HCT116 (cell line): Measurements from ENCODE around the gene DENR. TPM values are rescaled to one million over a fixed set of nuclear protein-coding genes. Genes with fewer than 3 reads are reported as not detected.

Source experiments
- ATAC-seq: fragments of 200-7000 bp; cut with Tn5 transposase; 2 replicates; pipeline ENCODE4 v1.9.1; 2020; ENCODE audit warnings: mild to moderate bottlenecking, moderate library complexity
- BruUV-seq: library from RNA; stranded (reverse); fragments of 400-500 nt; replicated peaks from 2 replicates; lab custom pipeline; 2021; lab: Mats Ljungman, UMichigan
- CTCF ChIA-PET: fragments of 300-600 bp; sonication (Branson Sonifier 250); formaldehyde crosslinking; loops from one replicate; lab custom pipeline; 2021; ENCODE audit warnings: antibody characterized with exemption; lab: Charles Lee
- POLR2A ChIA-PET: fragments of 300-600, 350-600 bp; sonication (Branson Sonifier 250); formaldehyde crosslinking; loops from one replicate; lab custom pipeline; 2021; ENCODE audit warnings: antibody characterized with exemption; lab: Charles Lee
- RAD21 ChIA-PET, 2 experiments: fragments of 300-600 bp; sonication (Branson Sonifier 250); formaldehyde crosslinking; loops; one replicate each; lab custom pipeline; 2023; ENCODE audit warnings: low total read pairs in 2 of 2; ENCODE audit not compliant: uncharacterized antibody in 2 of 2, unreplicated experiment in 2 of 2, low non-redundant PET in 1 of 2; lab: Charles Lee
- DNase-seq: peaks from one replicate; pipeline ENCODE4 v3.0.0-alpha.2; 2010; ENCODE audit warnings: low read depth, low spot score
- H2AFZ ChIP-seq: fragments of 200-600 bp; shearing (Covaris generic), sonication (generic); 2 replicates; pipeline ENCODE4 v1.6.1; 2017; ENCODE audit warnings: low read depth, mixed run types, mixed read lengths, antibody characterized with exemption, low read length; ENCODE audit not compliant: poor library complexity, severe bottlenecking
- H3K27ac ChIP-seq: 2 replicates; pipeline ENCODE4 v1.5.1; 2012; ENCODE audit warnings: low read depth, low read length
- H3K27me3 ChIP-seq: fragments of 200-600 bp; sonication (generic); 2 replicates; pipeline ENCODE4 v1.6.1; 2016; ENCODE audit warnings: mixed run types, low read length, mixed read lengths; ENCODE audit not compliant: insufficient read depth
- H3K36me3 ChIP-seq, 2 experiments: fragments of 200-500 bp in 1 of 2; fragments of 200-600 bp in 1 of 2; sonication (Bioruptor generic) in 1 of 2; sonication (generic) in 1 of 2; 2 replicates each; pipeline versions ENCODE4 v1.5.1 to v1.6.1; 2014 to 2016; ENCODE audit warnings: low read length in 2 of 2, inconsistent platforms in 1 of 2, mixed read lengths in 1 of 2, mixed run types in 1 of 2; ENCODE audit not compliant: insufficient read depth in 2 of 2, control insufficient read depth in 1 of 2
- H3K4me1 ChIP-seq, 2 experiments: fragments of 200-600 bp in 1 of 2; sonication (generic) in 1 of 2; 2 replicates each; pipeline versions ENCODE4 v1.5.1 to v1.6.1; 2012 to 2017; ENCODE audit warnings: low read length in 2 of 2, inconsistent platforms in 1 of 2, mild to moderate bottlenecking in 1 of 2, mixed read lengths in 1 of 2, mixed run types in 1 of 2, moderate library complexity in 1 of 2; ENCODE audit not compliant: insufficient read depth in 2 of 2, control insufficient read depth in 1 of 2
- H3K4me2 ChIP-seq: fragments of 200-600 bp; sonication (generic); 2 replicates; pipeline ENCODE4 v1.6.1; 2017; ENCODE audit warnings: mixed run types, low read length, mixed read lengths
- H3K4me3 ChIP-seq, 2 experiments: fragments of 200-600 bp in 1 of 2; sonication (generic) in 1 of 2; replicated peaks in 1 of 2; 2 replicates each; pipeline ENCODE4 v1.5.1; 2011 to 2016; ENCODE audit warnings: low read length in 2 of 2, control low read depth in 1 of 2, low read depth in 1 of 2, mild to moderate bottlenecking in 1 of 2, mixed read lengths in 1 of 2, mixed run types in 1 of 2
- H3K79me2 ChIP-seq: fragments of 200-600 bp; sonication (generic); 2 replicates; pipeline ENCODE4 v1.6.1; 2017; ENCODE audit warnings: mild to moderate bottlenecking, mixed run types, low read length, moderate library complexity, mixed read lengths; ENCODE audit not compliant: insufficient read depth
- H3K9ac ChIP-seq: fragments of 200-600 bp; sonication (generic); 2 replicates; pipeline ENCODE4 v1.6.1; 2016; ENCODE audit warnings: low read length, mixed read lengths
- H3K9me2 ChIP-seq: fragments of 200-600 bp; sonication (generic), shearing (Covaris generic); 2 replicates; pipeline ENCODE4 v1.6.1; 2017; ENCODE audit warnings: mixed run types, mild to moderate bottlenecking, moderate library complexity; ENCODE audit not compliant: insufficient read depth
- H3K9me3 ChIP-seq, 2 experiments: fragments of 200-500 bp in 1 of 2; fragments of 200-600 bp in 1 of 2; sonication (Bioruptor generic) in 1 of 2; sonication (generic) in 1 of 2; 2 replicates each; pipeline ENCODE4 v1.6.1; 2014 to 2017; ENCODE audit warnings: low read length in 2 of 2, mixed read lengths in 2 of 2, inconsistent platforms in 1 of 2, low read depth in 1 of 2, mild to moderate bottlenecking in 1 of 2, mixed run types in 1 of 2, moderate library complexity in 1 of 2; ENCODE audit not compliant: control insufficient read depth in 1 of 2, insufficient read depth in 1 of 2
- H4K20me1 ChIP-seq: fragments of 200-600 bp; sonication (generic), shearing (Covaris generic); 2 replicates; pipeline ENCODE4 v1.6.1; 2017; ENCODE audit warnings: mixed run types, mild to moderate bottlenecking, moderate library complexity; ENCODE audit not compliant: insufficient read depth
- ATF3 ChIP-seq: IDR thresholded peaks from 2 replicates; pipeline ENCODE4 v1.6.1; 2012
- CBX3 ChIP-seq: IDR thresholded peaks from 2 replicates; pipeline ENCODE4 v1.6.1; 2012; ENCODE audit warnings: low read depth
- CEBPB ChIP-seq: IDR thresholded peaks from 2 replicates; pipeline ENCODE4 v1.6.1; 2012; ENCODE audit warnings: low read depth
- EGR1 ChIP-seq: IDR thresholded peaks from 2 replicates; pipeline ENCODE4 v1.6.1; 2012; ENCODE audit warnings: low read depth
- ELF1 ChIP-seq: IDR thresholded peaks from 2 replicates; pipeline ENCODE4 v1.6.1; 2012; ENCODE audit warnings: low read depth, borderline replicate concordance
- EZH2 ChIP-seq: fragments of 200-600 bp; sonication (generic); IDR thresholded peaks from 2 replicates; pipeline ENCODE4 v1.6.1; 2017; ENCODE audit warnings: antibody characterized with exemption, mixed run types
- EZH2phosphoT487 ChIP-seq: fragments of 200-600 bp; IDR thresholded peaks from 2 replicates; pipeline ENCODE4 v1.6.1; 2018; ENCODE audit warnings: antibody characterized with exemption, borderline replicate concordance
- FOSL1 ChIP-seq: IDR thresholded peaks from 2 replicates; pipeline ENCODE4 v1.6.1; 2012; ENCODE audit warnings: low read depth
- POLR2A ChIP-seq: IDR thresholded peaks from 2 replicates; pipeline ENCODE4 v1.7.0; 2011; ENCODE audit warnings: borderline replicate concordance; ENCODE audit not compliant: insufficient read depth, insufficient read length; ENCODE audit errors: extremely low read depth
- POLR2AphosphoS5 ChIP-seq: IDR thresholded peaks from 2 replicates; pipeline ENCODE4 v1.6.1; 2011; ENCODE audit warnings: mild to moderate bottlenecking, low read depth, low read length, moderate library complexity
- RAD21 ChIP-seq: IDR thresholded peaks from 2 replicates; pipeline ENCODE4 v1.6.1; 2012; ENCODE audit warnings: low read depth, mild to moderate bottlenecking
- SIN3A ChIP-seq: IDR thresholded peaks from 2 replicates; pipeline ENCODE4 v1.6.1; 2012; ENCODE audit warnings: low read depth
- SP1 ChIP-seq: IDR thresholded peaks from 2 replicates; pipeline ENCODE4 v1.6.1; 2012; ENCODE audit warnings: low read depth
- TCF7L2 ChIP-seq: IDR thresholded peaks from 2 replicates; pipeline ENCODE4 v1.7.0; 2011; ENCODE audit warnings: borderline replicate concordance, inconsistent platforms; ENCODE audit not compliant: insufficient read depth, insufficient read length; ENCODE audit errors: extremely low read depth
- YY1 ChIP-seq: IDR thresholded peaks from 2 replicates; pipeline ENCODE4 v1.6.1; 2011; ENCODE audit warnings: low read length, low read depth, moderate library complexity, mild to moderate bottlenecking; ENCODE audit not compliant: insufficient replicate concordance; ENCODE audit errors: extremely low read depth
- ZFX ChIP-seq: fragments of 450-650 bp; IDR thresholded peaks from 2 replicates; pipeline ENCODE4 v1.6.1; 2017
- ZNF274 ChIP-seq: fragments of 200-500 bp; sonication (Bioruptor generic); IDR thresholded peaks from 2 replicates; pipeline ENCODE4 v1.6.1; 2014; ENCODE audit warnings: mild to moderate bottlenecking, low read depth, low read length, inconsistent platforms
- intact Hi-C: fragments of 100-400 bp; cut with micrococcal nuclease; formaldehyde crosslinking; loops from 2 replicates; pipeline ENCODE4 v1.10.0; 2022
- total RNA-seq: library from RNA; stranded (reverse); gene quantifications from one replicate; pipeline ENCODE4 v1.2.1, GENCODE V29; 2021; ENCODE audit not compliant: unreplicated experiment
- TF ChIP-seq, protein P1 (sequence below): IDR thresholded peaks from 2 replicates; pipeline ENCODE4 v1.6.1; 2012; ENCODE audit warnings: low read depth
- TF ChIP-seq, protein P2 (sequence below): IDR thresholded peaks from 2 replicates; pipeline ENCODE4 v1.6.1; 2012
- TF ChIP-seq, protein P3 (sequence below), 3 experiments: fragments of 200-600 bp in 1 of 3; sonication (generic) in 1 of 3; IDR thresholded peaks in 2 of 3; conservative IDR thresholded peaks in 1 of 3; 2 replicates each; pipeline ENCODE4 v1.5.1; 2012 to 2017; ENCODE audit warnings: low read depth in 2 of 3, low read length in 2 of 3, antibody characterized with exemption in 1 of 3, borderline replicate concordance in 1 of 3, control low read depth in 1 of 3, mild to moderate bottlenecking in 1 of 3, mixed read lengths in 1 of 3, mixed run types in 1 of 3, moderate library complexity in 1 of 3; ENCODE audit not compliant: insufficient read depth in 1 of 3

The DENR gene
- total RNA-seq, 1 experiment from 2014 or later: 59.1 TPM

- Histone ChIP-seq H3K9me2 (no peaks in the 10 kb centered on the region), H3K27ac (no peak overlapping the region), H3K36me3 (no peaks in the 10 kb centered on the region), H3K9me3 (no peaks in the 10 kb centered on the region), H3K4me3 (no peak overlapping the region), H3K9ac (no peak overlapping the region), H2AFZ (no peak overlapping the region), H4K20me1 (no peaks in the 10 kb centered on the region), H3K27me3 (no peaks in the 10 kb centered on the region), H3K4me2 (no peak overlapping the region), H3K79me2 (no peaks in the 10 kb centered on the region), H3K4me1 (no peaks in the 10 kb centered on the region)
- CTCF ChIA-PET: no interaction called here
- DNase-seq (no peak), ATAC-seq (no peak)
- POLR2A ChIA-PET: interaction anchor here (0.6 kb wide), 1 partner anchor 168 kb away, joined by 3 read pairs; no protein-coding TSS in a partner anchor
- BruUV-seq: no TSS peak
- RAD21 ChIA-PET: no interaction called here
- intact Hi-C loops: no loop called here
- TF ChIP-seq ELF1: no peak
- no peak for TF ChIP-seq POLR2A
- TF ChIP-seq, protein P1, sequence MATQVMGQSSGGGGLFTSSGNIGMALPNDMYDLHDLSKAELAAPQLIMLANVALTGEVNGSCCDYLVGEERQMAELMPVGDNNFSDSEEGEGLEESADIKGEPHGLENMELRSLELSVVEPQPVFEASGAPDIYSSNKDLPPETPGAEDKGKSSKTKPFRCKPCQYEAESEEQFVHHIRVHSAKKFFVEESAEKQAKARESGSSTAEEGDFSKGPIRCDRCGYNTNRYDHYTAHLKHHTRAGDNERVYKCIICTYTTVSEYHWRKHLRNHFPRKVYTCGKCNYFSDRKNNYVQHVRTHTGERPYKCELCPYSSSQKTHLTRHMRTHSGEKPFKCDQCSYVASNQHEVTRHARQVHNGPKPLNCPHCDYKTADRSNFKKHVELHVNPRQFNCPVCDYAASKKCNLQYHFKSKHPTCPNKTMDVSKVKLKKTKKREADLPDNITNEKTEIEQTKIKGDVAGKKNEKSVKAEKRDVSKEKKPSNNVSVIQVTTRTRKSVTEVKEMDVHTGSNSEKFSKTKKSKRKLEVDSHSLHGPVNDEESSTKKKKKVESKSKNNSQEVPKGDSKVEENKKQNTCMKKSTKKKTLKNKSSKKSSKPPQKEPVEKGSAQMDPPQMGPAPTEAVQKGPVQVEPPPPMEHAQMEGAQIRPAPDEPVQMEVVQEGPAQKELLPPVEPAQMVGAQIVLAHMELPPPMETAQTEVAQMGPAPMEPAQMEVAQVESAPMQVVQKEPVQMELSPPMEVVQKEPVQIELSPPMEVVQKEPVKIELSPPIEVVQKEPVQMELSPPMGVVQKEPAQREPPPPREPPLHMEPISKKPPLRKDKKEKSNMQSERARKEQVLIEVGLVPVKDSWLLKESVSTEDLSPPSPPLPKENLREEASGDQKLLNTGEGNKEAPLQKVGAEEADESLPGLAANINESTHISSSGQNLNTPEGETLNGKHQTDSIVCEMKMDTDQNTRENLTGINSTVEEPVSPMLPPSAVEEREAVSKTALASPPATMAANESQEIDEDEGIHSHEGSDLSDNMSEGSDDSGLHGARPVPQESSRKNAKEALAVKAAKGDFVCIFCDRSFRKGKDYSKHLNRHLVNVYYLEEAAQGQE: no peak
- TF ChIP-seq CEBPB: no peak
- TF ChIP-seq CBX3: no peak
- no peak for TF ChIP-seq ZFX
- TF ChIP-seq RAD21: no peak
- no peak for TF ChIP-seq EZH2phosphoT487
- no peak for TF ChIP-seq ZNF274
- TF ChIP-seq, protein P2, sequence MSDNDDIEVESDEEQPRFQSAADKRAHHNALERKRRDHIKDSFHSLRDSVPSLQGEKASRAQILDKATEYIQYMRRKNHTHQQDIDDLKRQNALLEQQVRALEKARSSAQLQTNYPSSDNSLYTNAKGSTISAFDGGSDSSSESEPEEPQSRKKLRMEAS: no peak
- no peak for TF ChIP-seq EZH2
- TF ChIP-seq POLR2AphosphoS5: no peak
- TF ChIP-seq, protein P3, sequence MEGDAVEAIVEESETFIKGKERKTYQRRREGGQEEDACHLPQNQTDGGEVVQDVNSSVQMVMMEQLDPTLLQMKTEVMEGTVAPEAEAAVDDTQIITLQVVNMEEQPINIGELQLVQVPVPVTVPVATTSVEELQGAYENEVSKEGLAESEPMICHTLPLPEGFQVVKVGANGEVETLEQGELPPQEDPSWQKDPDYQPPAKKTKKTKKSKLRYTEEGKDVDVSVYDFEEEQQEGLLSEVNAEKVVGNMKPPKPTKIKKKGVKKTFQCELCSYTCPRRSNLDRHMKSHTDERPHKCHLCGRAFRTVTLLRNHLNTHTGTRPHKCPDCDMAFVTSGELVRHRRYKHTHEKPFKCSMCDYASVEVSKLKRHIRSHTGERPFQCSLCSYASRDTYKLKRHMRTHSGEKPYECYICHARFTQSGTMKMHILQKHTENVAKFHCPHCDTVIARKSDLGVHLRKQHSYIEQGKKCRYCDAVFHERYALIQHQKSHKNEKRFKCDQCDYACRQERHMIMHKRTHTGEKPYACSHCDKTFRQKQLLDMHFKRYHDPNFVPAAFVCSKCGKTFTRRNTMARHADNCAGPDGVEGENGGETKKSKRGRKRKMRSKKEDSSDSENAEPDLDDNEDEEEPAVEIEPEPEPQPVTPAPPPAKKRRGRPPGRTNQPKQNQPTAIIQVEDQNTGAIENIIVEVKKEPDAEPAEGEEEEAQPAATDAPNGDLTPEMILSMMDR (IDR thresholded peaks at IDR 0.05 in 2 of 3, conservative IDR thresholded peaks at IDR 0.05 in 1 of 3; ENCODE audit: borderline replicate concordance in 1 of 3, insufficient read depth in 1 of 3, low read depth in 2 of 3, low read length in 2 of 3): no peak
- no peak for TF ChIP-seq TCF7L2
- TF ChIP-seq YY1: no peak
- no peak for TF ChIP-seq EGR1
- no peak for TF ChIP-seq FOSL1
- TF ChIP-seq SP1: no peak
- TF ChIP-seq SIN3A: no peak
- no peak for TF ChIP-seq ATF3
These were observed 67.5 kb downstream of the DENR start for GRCh38 chr12:122820138-122820537.
